ENCODE measurements around the gene XRRA1.

Gene XRRA1

DNA sequence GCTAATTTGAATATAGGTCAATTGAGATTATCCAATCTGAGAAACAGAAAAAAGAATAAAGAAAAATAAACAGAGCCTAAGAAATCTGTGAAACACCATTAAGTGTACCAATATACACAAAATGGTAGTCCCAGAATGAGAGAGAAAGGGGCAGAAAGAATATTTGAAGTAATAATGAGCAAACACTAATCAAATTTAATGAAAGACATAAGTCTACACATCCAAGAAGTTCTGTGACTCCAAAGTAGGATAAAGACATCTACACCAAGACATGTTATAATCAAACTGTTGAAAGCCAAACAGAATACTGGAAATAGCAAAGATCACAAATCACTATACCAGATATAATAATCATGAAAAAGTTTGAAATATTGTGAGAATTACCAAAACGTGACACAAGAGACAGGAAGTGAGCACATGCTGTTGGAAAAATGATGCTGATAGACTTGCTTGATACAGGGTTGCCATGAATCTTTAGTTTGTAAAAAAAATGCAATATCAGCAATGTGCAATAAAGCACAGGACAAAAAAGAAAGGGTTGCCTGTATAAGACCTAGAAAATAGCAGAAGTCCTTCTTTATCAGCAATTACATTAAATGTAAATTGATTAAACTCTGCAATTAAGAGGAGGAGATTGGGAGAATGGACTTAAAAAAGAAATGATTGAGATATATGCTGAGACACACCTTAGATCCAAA lies 124.5 kb downstream of the XRRA1 start:
- no peak for DNase-seq

DNA sequence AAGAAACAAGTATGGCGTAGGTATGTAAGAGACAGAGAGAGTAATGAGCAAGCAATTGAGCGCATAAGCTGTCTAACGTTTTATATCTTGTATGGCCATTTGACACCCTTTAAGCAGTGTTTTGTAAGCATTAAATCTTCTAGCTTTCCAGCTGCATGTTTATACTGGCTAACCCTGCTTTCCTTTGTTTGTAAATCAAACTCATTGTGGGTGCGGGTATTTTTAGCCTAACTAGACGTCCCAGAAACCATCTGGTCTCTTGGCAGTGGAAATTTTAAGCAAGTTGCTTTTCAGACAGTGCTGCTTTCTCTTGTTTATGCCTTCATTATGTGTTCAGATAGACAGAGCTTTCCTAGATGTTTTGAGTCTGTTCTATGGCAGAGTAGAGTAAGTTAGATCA lies 126.7 kb downstream of the XRRA1 start:
- no peak for DNase-seq

DNA sequence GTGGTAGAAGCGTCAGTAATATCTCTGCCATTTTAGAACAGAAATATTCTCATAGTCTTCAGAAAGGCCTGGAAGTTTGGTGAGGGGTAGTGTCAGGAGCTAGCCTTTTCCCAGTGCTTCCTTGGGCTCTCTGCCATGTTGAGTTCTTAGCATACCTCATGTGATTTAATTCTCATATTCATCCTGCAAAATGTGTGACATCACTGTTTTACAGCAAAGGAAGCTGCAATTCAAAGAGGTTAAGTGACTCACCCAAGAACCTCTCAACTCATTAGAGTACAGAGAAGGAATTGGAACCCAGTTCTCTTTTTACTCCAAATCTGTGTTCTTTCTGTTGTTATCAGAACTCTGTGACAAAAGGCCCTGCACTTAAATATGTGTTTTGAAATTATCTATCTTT lies 128.1 kb downstream of the XRRA1 start:
- peak; percentile 17 to 26 for DNase-seq

DNA sequence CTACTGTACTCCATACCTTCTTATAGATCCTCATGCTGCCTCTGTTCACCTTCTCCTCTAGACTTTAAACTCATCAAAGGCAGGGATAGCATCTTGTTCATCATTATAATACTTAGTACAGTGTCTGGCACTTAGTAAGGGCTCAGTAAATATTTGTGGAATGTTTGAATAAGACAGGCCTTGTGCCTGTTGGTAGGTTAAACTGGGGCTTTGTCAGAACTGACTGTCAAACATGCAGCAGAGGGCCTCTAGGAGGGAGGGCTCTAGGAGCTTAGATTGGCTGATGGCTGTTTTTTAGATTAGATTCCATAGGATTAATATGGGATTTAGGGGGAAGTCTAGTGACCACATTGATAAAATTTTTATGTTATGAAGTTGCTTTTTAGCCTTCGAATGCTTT lies 129.5 kb downstream of the XRRA1 start:
- no peak for DNase-seq

DNA sequence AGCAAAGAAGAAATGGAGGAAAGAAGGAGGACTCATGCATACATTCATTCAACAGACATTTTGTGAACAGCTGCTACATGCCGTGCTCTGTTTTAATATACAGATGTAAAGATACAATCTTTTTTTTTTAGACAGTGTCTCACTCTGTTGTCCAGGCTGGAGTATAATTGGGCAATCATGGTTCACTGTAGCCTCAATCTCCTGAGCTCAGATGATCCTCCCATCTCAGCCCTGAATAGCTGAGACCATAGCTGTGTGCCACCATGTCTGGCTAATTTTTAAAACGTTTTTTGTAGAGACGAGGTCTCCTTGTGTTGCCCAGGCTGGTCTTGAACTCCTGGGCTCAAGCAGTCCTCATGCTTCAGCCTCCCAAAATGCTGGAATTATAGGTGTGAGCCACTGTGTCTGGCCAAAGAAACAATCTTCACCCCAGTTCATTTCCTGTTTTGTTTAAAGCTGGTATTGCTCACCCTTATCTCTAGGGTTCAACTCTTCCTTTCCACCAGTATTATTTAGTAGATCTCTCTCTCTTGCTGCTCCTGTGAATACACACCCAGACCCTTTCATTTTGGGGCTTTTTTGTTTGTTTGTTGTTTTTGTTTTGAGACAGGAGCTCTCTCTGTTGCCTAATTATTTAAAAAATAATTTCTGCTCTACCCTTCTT lies 130.5 kb downstream of the XRRA1 start:
- DNase-seq: no peak

DNA sequence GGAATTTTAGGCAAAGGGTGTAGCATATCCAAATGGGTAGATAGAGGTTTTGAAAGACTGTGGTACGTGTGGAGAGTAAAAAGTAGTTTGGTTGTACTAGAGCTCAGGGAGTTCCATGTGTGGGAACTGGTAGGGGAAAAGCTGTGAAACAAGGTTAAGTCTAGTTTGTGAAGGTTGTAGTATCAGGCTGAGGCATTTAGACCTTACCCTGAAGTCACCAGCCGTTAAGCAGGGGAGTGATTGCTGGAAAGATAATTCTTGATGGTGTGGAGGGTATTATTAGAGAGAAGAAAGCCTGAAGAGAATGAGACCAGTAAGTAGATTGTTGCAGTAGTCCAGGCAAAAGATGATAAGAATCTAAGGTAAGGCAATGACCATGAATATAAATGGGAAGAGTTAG lies 132.2 kb downstream of the XRRA1 start:
- DNase-seq: no peak

DNA sequence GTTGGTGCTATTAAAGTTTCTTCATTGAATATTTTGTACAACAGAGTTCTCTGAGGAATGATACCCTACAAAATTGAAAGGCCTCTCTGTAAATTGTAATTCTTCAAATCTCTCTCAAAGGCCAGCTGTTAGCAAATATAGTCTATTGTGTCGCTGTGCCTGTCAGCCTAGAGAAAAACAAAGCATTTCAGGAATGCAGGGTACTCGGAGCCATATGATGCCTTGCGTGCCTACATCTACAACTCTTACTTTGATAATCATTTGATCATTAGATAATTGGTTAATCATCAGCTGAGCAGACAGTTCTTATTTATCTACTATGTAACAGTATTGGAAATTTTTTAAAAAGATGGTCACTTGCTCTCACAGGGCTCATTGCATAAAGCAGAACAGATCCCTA lies 132.9 kb downstream of the XRRA1 start:
- no peak for DNase-seq

DNA sequence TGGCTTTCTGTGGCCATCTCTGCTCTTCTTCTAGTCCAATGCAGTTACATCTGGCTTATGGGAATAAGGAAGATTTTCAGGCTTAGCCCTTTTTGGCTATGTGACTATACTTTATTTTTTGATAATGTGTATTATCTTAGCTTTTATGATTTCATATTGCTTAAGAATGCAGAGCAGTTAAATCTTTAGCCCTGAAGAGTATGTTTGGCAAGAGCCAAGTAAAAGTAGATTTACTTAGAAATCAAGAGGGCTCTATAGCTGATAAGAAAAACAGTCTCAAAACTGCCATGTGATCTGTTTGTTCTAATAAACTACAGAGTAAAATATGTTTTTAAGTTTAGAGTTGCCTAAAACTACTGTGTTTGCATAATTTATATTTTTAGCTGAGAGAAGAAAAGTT lies 139.1 kb downstream of the XRRA1 start:
- no peak for DNase-seq

DNA sequence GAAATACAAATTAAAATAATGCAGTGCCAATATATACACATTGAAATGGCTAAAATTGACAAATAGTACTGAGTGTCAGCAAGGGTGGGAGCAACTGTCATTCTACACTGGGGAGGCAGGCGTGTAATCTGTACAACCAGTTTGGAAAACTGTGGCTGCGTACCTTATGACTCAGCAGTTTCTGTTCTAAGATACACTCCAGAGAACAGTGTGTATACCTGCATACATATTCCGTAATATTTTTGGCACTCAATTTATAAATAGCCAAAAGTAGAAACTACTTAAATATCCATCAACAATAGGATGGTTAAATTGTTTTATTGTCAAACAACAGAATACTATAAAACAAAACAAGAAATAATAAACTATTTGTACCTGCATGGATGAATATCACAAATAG lies 142.6 kb downstream of the XRRA1 start:
- DNase-seq: no peak

DNA sequence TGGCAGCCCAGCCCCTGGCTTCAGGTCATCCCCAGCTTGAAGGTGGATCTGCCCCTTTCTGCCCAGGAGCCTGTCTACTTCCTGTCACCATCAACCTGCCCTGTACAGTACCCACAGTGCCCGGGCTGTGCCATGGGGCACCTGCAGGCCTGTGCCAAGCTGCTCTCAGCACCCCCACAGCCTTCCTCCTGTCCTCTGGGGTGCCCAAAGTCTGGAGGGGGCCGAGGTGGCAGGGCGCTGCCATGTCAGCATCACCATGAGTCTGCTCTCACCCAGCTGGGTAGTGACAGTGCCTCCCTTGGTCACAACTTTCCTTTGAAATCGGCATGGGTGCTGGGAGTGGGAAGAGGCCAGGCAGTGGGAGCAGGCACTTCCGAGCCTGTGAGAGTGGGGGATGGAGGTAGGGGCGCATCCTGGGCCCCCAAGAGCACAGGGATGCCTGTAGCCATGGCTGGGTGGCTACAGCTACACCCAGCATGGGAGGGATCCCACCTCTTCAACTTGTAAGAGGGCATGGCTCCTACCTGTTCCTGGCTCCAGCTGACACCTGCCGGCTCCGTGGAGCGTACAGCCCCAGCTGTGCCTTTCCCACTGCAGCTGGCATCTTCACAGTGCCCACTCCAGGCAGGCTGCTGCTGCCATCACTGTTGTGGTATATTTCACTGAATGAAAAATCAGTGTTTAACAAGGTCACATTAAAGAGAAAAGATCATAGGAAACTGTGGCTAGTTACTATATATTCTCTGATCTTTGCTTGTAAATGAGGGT lies 157.4 kb downstream of the XRRA1 start:
- no peak for DNase-seq

All from inflammatory macrophage (primary cell).